HCT116 (cell line): ENCODE measurements around the gene EFCAB7. TPM values are rescaled to one million over a fixed set of nuclear protein-coding genes. Genes with fewer than 3 reads are reported as not detected.

ENCODE experiments used
- ATAC-seq: fragments of 200-7000 bp; cut with Tn5 transposase; 2 replicates; pipeline ENCODE4 v1.9.1; 2020; ENCODE audit warnings: mild to moderate bottlenecking, moderate library complexity
- BruUV-seq: library from RNA; stranded (reverse); fragments of 400-500 nt; replicated peaks from 2 replicates; lab custom pipeline; 2021; lab: Mats Ljungman, UMichigan
- CTCF ChIA-PET: fragments of 300-600 bp; sonication (Branson Sonifier 250); formaldehyde crosslinking; loops from one replicate; lab custom pipeline; 2021; ENCODE audit warnings: antibody characterized with exemption; lab: Charles Lee
- POLR2A ChIA-PET: fragments of 300-600, 350-600 bp; sonication (Branson Sonifier 250); formaldehyde crosslinking; loops from one replicate; lab custom pipeline; 2021; ENCODE audit warnings: antibody characterized with exemption; lab: Charles Lee
- RAD21 ChIA-PET, 2 experiments: fragments of 300-600 bp; sonication (Branson Sonifier 250); formaldehyde crosslinking; loops; one replicate each; lab custom pipeline; 2023; ENCODE audit warnings: low total read pairs in 2 of 2; ENCODE audit not compliant: uncharacterized antibody in 2 of 2, unreplicated experiment in 2 of 2, low non-redundant PET in 1 of 2; lab: Charles Lee
- DNase-seq: peaks from one replicate; pipeline ENCODE4 v3.0.0-alpha.2; 2010; ENCODE audit warnings: low read depth, low spot score
- H2AFZ ChIP-seq: fragments of 200-600 bp; shearing (Covaris generic), sonication (generic); 2 replicates; pipeline ENCODE4 v1.6.1; 2017; ENCODE audit warnings: low read depth, mixed run types, mixed read lengths, antibody characterized with exemption, low read length; ENCODE audit not compliant: poor library complexity, severe bottlenecking
- H3K27ac ChIP-seq: 2 replicates; pipeline ENCODE4 v1.5.1; 2012; ENCODE audit warnings: low read depth, low read length
- H3K27me3 ChIP-seq: fragments of 200-600 bp; sonication (generic); 2 replicates; pipeline ENCODE4 v1.6.1; 2016; ENCODE audit warnings: mixed run types, low read length, mixed read lengths; ENCODE audit not compliant: insufficient read depth
- H3K36me3 ChIP-seq, 2 experiments: fragments of 200-500 bp in 1 of 2; fragments of 200-600 bp in 1 of 2; sonication (Bioruptor generic) in 1 of 2; sonication (generic) in 1 of 2; 2 replicates each; pipeline versions ENCODE4 v1.5.1 to v1.6.1; 2014 to 2016; ENCODE audit warnings: low read length in 2 of 2, inconsistent platforms in 1 of 2, mixed read lengths in 1 of 2, mixed run types in 1 of 2; ENCODE audit not compliant: insufficient read depth in 2 of 2, control insufficient read depth in 1 of 2
- H3K4me1 ChIP-seq, 2 experiments: fragments of 200-600 bp in 1 of 2; sonication (generic) in 1 of 2; 2 replicates each; pipeline versions ENCODE4 v1.5.1 to v1.6.1; 2012 to 2017; ENCODE audit warnings: low read length in 2 of 2, inconsistent platforms in 1 of 2, mild to moderate bottlenecking in 1 of 2, mixed read lengths in 1 of 2, mixed run types in 1 of 2, moderate library complexity in 1 of 2; ENCODE audit not compliant: insufficient read depth in 2 of 2, control insufficient read depth in 1 of 2
- H3K4me2 ChIP-seq: fragments of 200-600 bp; sonication (generic); 2 replicates; pipeline ENCODE4 v1.6.1; 2017; ENCODE audit warnings: mixed run types, low read length, mixed read lengths
- H3K4me3 ChIP-seq, 2 experiments: fragments of 200-600 bp in 1 of 2; sonication (generic) in 1 of 2; replicated peaks in 1 of 2; 2 replicates each; pipeline ENCODE4 v1.5.1; 2011 to 2016; ENCODE audit warnings: low read length in 2 of 2, control low read depth in 1 of 2, low read depth in 1 of 2, mild to moderate bottlenecking in 1 of 2, mixed read lengths in 1 of 2, mixed run types in 1 of 2
- H3K79me2 ChIP-seq: fragments of 200-600 bp; sonication (generic); 2 replicates; pipeline ENCODE4 v1.6.1; 2017; ENCODE audit warnings: mild to moderate bottlenecking, mixed run types, low read length, moderate library complexity, mixed read lengths; ENCODE audit not compliant: insufficient read depth
- H3K9ac ChIP-seq: fragments of 200-600 bp; sonication (generic); 2 replicates; pipeline ENCODE4 v1.6.1; 2016; ENCODE audit warnings: low read length, mixed read lengths
- H3K9me2 ChIP-seq: fragments of 200-600 bp; sonication (generic), shearing (Covaris generic); 2 replicates; pipeline ENCODE4 v1.6.1; 2017; ENCODE audit warnings: mixed run types, mild to moderate bottlenecking, moderate library complexity; ENCODE audit not compliant: insufficient read depth
- H3K9me3 ChIP-seq, 2 experiments: fragments of 200-500 bp in 1 of 2; fragments of 200-600 bp in 1 of 2; sonication (Bioruptor generic) in 1 of 2; sonication (generic) in 1 of 2; 2 replicates each; pipeline ENCODE4 v1.6.1; 2014 to 2017; ENCODE audit warnings: low read length in 2 of 2, mixed read lengths in 2 of 2, inconsistent platforms in 1 of 2, low read depth in 1 of 2, mild to moderate bottlenecking in 1 of 2, mixed run types in 1 of 2, moderate library complexity in 1 of 2; ENCODE audit not compliant: control insufficient read depth in 1 of 2, insufficient read depth in 1 of 2
- H4K20me1 ChIP-seq: fragments of 200-600 bp; sonication (generic), shearing (Covaris generic); 2 replicates; pipeline ENCODE4 v1.6.1; 2017; ENCODE audit warnings: mixed run types, mild to moderate bottlenecking, moderate library complexity; ENCODE audit not compliant: insufficient read depth
- CBX3 ChIP-seq: IDR thresholded peaks from 2 replicates; pipeline ENCODE4 v1.6.1; 2012; ENCODE audit warnings: low read depth
- CEBPB ChIP-seq: IDR thresholded peaks from 2 replicates; pipeline ENCODE4 v1.6.1; 2012; ENCODE audit warnings: low read depth
- EGR1 ChIP-seq: IDR thresholded peaks from 2 replicates; pipeline ENCODE4 v1.6.1; 2012; ENCODE audit warnings: low read depth
- EZH2phosphoT487 ChIP-seq: fragments of 200-600 bp; IDR thresholded peaks from 2 replicates; pipeline ENCODE4 v1.6.1; 2018; ENCODE audit warnings: antibody characterized with exemption, borderline replicate concordance
- JUND ChIP-seq: IDR thresholded peaks from 2 replicates; pipeline ENCODE4 v1.6.1; 2012
- POLR2A ChIP-seq: IDR thresholded peaks from 2 replicates; pipeline ENCODE4 v1.7.0; 2011; ENCODE audit warnings: borderline replicate concordance; ENCODE audit not compliant: insufficient read depth, insufficient read length; ENCODE audit errors: extremely low read depth
- POLR2AphosphoS5 ChIP-seq: IDR thresholded peaks from 2 replicates; pipeline ENCODE4 v1.6.1; 2011; ENCODE audit warnings: mild to moderate bottlenecking, low read depth, low read length, moderate library complexity
- RAD21 ChIP-seq: IDR thresholded peaks from 2 replicates; pipeline ENCODE4 v1.6.1; 2012; ENCODE audit warnings: low read depth, mild to moderate bottlenecking
- SP1 ChIP-seq: IDR thresholded peaks from 2 replicates; pipeline ENCODE4 v1.6.1; 2012; ENCODE audit warnings: low read depth
- SRF ChIP-seq: IDR thresholded peaks from 2 replicates; pipeline ENCODE4 v1.6.1; 2012; ENCODE audit warnings: low read depth
- TCF7L2 ChIP-seq: IDR thresholded peaks from 2 replicates; pipeline ENCODE4 v1.7.0; 2011; ENCODE audit warnings: borderline replicate concordance, inconsistent platforms; ENCODE audit not compliant: insufficient read depth, insufficient read length; ENCODE audit errors: extremely low read depth
- YY1 ChIP-seq: IDR thresholded peaks from 2 replicates; pipeline ENCODE4 v1.6.1; 2011; ENCODE audit warnings: low read length, low read depth, moderate library complexity, mild to moderate bottlenecking; ENCODE audit not compliant: insufficient replicate concordance; ENCODE audit errors: extremely low read depth
- ZFX ChIP-seq: fragments of 450-650 bp; IDR thresholded peaks from 2 replicates; pipeline ENCODE4 v1.6.1; 2017
- intact Hi-C: fragments of 100-400 bp; cut with micrococcal nuclease; formaldehyde crosslinking; loops from 2 replicates; pipeline ENCODE4 v1.10.0; 2022
- total RNA-seq: library from RNA; stranded (reverse); gene quantifications from one replicate; pipeline ENCODE4 v1.2.1, GENCODE V29; 2021; ENCODE audit not compliant: unreplicated experiment
- TF ChIP-seq, protein P1 (sequence below): IDR thresholded peaks from 2 replicates; pipeline ENCODE4 v1.6.1; 2011; ENCODE audit warnings: mild to moderate bottlenecking, low read length, moderate library complexity; ENCODE audit not compliant: insufficient replicate concordance; ENCODE audit errors: extremely low read depth
- TF ChIP-seq, protein P2 (sequence below), 3 experiments: fragments of 200-600 bp in 1 of 3; sonication (generic) in 1 of 3; IDR thresholded peaks in 2 of 3; conservative IDR thresholded peaks in 1 of 3; 2 replicates each; pipeline ENCODE4 v1.5.1; 2012 to 2017; ENCODE audit warnings: low read depth in 2 of 3, low read length in 2 of 3, antibody characterized with exemption in 1 of 3, borderline replicate concordance in 1 of 3, control low read depth in 1 of 3, mild to moderate bottlenecking in 1 of 3, mixed read lengths in 1 of 3, mixed run types in 1 of 3, moderate library complexity in 1 of 3; ENCODE audit not compliant: insufficient read depth in 1 of 3
- TF ChIP-seq, protein P3 (sequence below): IDR thresholded peaks from 2 replicates; pipeline ENCODE4 v1.6.1; 2012

EFCAB7 gene
- total RNA-seq, 1 experiment from 2014 or later = 6.0 TPM

DNA sequence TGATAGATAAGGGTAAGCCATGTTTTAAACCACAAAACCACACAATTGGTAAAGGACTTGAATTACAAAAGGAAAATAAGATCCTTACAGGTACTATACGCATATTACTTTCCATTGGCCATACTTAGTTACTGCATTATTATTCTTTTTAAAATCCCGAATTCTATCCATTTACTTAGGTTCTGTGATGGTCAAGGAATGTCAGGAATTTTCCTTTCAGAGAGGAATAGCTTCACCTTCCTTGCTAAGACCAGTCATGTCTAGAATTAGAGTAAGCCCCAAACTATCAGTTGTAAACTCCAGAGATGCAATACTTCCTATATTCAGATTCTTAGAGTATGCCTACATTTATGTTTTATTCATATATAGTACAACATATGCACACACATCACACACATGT is 13.7 kb downstream of the EFCAB7 start:
- ChIA-PET POLR2A (no interaction called here), RAD21 (no interaction called here), CTCF (interaction anchor here (0.6 to 2.6 kb wide), 7 partner anchors 21 to 821 kb away, joined by 3 to 9 read pairs (median 8); no protein-coding TSS in a partner anchor)
- ATAC-seq (no peak), DNase-seq (no peak)
- H3K4me2 ChIP-seq = no peak overlapping the region
- no peak overlapping the region for H3K9ac ChIP-seq
- H3K36me3 ChIP-seq = peaks cover 0 to 9% of the 10 kb centered on the region in 2 experiments; a peak in 1 of 4 replicates
- no TSS peak for BruUV-seq
- no peaks in the 10 kb centered on the region for H3K79me2 ChIP-seq
- H3K9me2 ChIP-seq = no peaks in the 10 kb centered on the region
- no peaks in the 10 kb centered on the region for H4K20me1 ChIP-seq
- no peak overlapping the region for H2AFZ ChIP-seq
- no peaks in the 10 kb centered on the region for H3K27me3 ChIP-seq
- intact Hi-C loops = loop anchor here (5.0 kb wide), 3 partner anchors 220 to 695 kb away; no protein-coding TSS in a partner anchor
- no peak overlapping the region for H3K4me3 ChIP-seq
- no peaks in the 10 kb centered on the region for H3K4me1 ChIP-seq
- TF ChIP-seq SP1 (no peak), SRF (no peak), EZH2phosphoT487 (no peak), YY1 (no peak), EGR1 (no peak), POLR2AphosphoS5 (no peak), TCF7L2 (no peak), CBX3 (no peak), CEBPB (no peak), JUND (no peak), ZFX (no peak), RAD21 (no peak), POLR2A (no peak)
- TF ChIP-seq, protein P1, sequence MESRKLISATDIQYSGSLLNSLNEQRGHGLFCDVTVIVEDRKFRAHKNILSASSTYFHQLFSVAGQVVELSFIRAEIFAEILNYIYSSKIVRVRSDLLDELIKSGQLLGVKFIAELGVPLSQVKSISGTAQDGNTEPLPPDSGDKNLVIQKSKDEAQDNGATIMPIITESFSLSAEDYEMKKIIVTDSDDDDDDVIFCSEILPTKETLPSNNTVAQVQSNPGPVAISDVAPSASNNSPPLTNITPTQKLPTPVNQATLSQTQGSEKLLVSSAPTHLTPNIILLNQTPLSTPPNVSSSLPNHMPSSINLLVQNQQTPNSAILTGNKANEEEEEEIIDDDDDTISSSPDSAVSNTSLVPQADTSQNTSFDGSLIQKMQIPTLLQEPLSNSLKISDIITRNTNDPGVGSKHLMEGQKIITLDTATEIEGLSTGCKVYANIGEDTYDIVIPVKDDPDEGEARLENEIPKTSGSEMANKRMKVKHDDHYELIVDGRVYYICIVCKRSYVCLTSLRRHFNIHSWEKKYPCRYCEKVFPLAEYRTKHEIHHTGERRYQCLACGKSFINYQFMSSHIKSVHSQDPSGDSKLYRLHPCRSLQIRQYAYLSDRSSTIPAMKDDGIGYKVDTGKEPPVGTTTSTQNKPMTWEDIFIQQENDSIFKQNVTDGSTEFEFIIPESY = no peak
- TF ChIP-seq, protein P2, sequence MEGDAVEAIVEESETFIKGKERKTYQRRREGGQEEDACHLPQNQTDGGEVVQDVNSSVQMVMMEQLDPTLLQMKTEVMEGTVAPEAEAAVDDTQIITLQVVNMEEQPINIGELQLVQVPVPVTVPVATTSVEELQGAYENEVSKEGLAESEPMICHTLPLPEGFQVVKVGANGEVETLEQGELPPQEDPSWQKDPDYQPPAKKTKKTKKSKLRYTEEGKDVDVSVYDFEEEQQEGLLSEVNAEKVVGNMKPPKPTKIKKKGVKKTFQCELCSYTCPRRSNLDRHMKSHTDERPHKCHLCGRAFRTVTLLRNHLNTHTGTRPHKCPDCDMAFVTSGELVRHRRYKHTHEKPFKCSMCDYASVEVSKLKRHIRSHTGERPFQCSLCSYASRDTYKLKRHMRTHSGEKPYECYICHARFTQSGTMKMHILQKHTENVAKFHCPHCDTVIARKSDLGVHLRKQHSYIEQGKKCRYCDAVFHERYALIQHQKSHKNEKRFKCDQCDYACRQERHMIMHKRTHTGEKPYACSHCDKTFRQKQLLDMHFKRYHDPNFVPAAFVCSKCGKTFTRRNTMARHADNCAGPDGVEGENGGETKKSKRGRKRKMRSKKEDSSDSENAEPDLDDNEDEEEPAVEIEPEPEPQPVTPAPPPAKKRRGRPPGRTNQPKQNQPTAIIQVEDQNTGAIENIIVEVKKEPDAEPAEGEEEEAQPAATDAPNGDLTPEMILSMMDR (IDR thresholded peaks at IDR 0.05 in 2 of 3, conservative IDR thresholded peaks at IDR 0.05 in 1 of 3; ENCODE audit: borderline replicate concordance in 1 of 3, insufficient read depth in 1 of 3, low read depth in 2 of 3, low read length in 2 of 3) = no peak
- TF ChIP-seq, protein P3, sequence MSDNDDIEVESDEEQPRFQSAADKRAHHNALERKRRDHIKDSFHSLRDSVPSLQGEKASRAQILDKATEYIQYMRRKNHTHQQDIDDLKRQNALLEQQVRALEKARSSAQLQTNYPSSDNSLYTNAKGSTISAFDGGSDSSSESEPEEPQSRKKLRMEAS = no peak
- TF ChIP-seq, all 23 proteins: peak for 0
- no peak overlapping the region for H3K27ac ChIP-seq
- no peaks in the 10 kb centered on the region for H3K9me3 ChIP-seq
